GM12864 (cell line): ENCODE measurements around the gene CLSTN2.
A peak's percentile ranks its signal among the peaks of the same experiment; 100 is the strongest.

Experiments used
- DNase-seq: peaks from one replicate; pipeline ENCODE4 v3.0.0-alpha.2; 2011; ENCODE audit warnings: low read depth
- H3K4me3 ChIP-seq: 2 replicates; pipeline ENCODE4 v1.5.1; 2011; ENCODE audit warnings: mild to moderate bottlenecking, low read depth, low read length, control low read depth
- TF ChIP-seq, protein P1 (sequence below): IDR thresholded peaks from 2 replicates; pipeline ENCODE4 v1.5.1; 2011; ENCODE audit warnings: low read depth, mild to moderate bottlenecking, moderate library complexity, low read length, control low read depth, inconsistent platforms; ENCODE audit errors: missing control alignments

CLSTN2 gene

DNA sequence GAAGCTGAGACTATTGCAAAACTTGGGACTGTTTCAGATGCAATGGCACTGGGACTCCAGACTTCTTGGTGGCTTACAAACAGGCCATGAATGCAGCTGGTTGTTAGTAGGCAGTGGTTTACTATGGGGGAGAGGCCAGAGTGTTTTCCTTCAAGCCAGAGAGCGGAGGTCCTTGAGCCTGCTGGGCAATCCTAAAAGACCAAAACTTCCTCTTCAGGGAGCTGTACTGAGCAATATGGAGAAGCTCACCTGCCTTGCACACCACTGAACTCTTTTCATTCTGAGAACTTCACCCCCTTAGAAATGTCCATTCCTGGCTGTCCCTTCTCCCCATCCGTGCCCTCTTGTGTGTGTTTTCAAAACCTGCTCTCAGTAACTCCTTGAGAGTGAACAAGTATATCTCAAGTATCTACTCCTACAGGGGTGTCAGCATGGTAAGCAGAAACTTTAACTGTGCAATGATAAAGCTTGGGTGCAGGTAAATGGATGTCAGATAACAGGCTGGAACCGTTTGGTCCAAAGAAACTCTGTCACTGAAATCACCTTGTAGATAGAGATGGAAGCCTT is 213.9 kb downstream of the CLSTN2 start:
- TF ChIP-seq, protein P1, sequence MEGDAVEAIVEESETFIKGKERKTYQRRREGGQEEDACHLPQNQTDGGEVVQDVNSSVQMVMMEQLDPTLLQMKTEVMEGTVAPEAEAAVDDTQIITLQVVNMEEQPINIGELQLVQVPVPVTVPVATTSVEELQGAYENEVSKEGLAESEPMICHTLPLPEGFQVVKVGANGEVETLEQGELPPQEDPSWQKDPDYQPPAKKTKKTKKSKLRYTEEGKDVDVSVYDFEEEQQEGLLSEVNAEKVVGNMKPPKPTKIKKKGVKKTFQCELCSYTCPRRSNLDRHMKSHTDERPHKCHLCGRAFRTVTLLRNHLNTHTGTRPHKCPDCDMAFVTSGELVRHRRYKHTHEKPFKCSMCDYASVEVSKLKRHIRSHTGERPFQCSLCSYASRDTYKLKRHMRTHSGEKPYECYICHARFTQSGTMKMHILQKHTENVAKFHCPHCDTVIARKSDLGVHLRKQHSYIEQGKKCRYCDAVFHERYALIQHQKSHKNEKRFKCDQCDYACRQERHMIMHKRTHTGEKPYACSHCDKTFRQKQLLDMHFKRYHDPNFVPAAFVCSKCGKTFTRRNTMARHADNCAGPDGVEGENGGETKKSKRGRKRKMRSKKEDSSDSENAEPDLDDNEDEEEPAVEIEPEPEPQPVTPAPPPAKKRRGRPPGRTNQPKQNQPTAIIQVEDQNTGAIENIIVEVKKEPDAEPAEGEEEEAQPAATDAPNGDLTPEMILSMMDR, result no peak
- no peak overlapping the region for H3K4me3 ChIP-seq
- no peak for DNase-seq

DNA sequence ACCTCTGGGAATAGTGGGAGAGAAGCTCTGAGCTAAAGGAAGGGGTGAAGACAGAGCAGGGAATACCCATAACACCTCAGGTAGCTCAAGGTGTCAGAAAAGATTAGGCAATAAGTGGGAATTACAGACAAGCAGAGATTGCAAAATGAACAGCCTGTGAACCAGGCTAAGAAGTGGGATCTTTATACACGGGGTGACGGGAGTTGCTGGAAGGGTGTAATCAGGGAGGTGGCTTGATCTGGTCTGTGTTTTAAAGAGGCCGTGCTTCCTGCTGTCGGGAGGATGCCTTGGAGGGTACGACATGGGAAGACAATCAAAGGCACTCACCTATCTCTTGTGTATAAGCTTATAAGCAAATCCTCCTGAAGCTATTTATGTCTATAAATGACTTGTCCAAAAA is 216.3 kb downstream of the CLSTN2 start:
- no peak overlapping the region for H3K4me3 ChIP-seq
- TF ChIP-seq, protein P1, result no peak
- DNase-seq, result no peak

DNA sequence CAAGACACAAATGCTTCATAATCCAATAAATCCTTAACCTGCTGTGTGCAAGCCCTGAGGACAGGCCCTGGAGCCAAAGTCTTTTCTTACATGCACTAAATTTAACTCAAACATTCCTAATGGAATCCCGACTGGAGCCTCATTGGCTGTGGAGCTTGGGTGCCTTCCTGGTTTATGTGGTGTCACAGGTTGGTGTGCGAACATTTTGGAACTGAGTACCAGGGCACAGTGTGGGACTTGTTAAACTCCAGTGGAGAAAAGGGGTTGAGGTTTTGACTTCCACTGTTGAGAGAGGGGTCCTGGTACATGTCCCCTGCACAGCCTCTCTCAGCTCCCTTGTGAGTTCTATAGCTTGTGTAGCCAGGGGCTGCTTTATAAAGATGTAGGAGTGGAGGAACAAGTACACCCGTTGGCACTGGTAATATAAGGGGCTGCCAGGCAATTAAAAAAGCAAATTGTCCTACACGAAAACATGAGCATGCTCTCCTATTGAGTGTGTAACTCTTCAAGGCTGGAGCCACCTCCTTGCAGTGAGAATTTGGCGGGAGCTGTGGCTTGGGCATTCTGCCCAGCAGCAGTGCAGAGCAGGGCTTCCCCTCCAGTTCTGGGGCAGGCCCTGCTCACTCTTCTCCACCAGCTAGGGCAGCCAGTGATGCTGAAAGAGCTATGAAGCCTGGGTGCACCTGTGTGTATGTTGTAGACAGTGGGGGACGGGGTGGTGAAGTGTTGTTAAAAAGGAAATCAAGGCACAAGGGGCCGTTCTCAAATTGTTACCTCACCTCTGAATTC is 218.1 kb downstream of the CLSTN2 start:
- TF ChIP-seq, protein P1, result no peak
- no peak for DNase-seq
- no peak overlapping the region for H3K4me3 ChIP-seq

DNA sequence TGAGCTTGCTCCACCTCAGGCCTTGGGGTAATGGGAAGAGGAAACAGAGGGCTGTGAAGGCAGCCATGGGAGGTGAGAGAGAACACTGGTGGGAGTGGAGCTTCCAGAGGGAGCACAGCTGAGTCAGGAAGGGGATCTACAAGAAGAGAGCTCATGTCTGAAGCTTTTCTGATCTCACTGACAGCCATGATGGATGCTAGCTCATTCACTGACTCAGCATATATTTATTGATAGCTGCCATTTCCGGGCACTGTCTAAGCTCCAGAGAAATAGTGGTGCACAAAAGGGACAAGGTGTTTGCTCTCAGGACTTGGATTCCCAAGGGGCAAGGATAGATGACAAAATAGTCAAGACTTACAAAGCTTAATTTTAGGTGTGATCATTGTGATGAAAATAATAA is 218.8 kb downstream of the CLSTN2 start:
- DNase-seq, result no peak
- H3K4me3 ChIP-seq, result no peak overlapping the region
- TF ChIP-seq, protein P1, result no peak

DNA sequence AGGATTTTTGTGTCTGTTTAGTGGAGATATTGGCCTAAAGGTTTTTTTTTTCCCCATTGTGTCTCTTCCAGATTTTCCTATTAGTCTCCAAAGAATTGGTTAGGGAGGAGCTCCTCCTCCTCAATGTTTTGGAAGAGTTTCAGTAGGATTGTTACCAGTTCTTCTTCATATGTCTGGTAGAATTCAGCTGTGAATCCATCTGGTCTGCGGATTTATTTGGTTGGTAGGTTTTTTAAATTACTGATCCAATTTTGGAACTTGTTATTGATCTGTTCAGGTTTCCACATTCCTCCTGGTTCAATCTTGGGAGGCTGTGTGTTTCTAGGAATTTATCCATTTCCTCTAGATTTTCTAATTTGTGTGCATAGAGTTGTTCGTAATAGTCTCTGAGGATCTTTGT is 222.2 kb downstream of the CLSTN2 start:
- TF ChIP-seq, protein P1, result no peak
- no peak for DNase-seq
- no peak overlapping the region for H3K4me3 ChIP-seq

DNA sequence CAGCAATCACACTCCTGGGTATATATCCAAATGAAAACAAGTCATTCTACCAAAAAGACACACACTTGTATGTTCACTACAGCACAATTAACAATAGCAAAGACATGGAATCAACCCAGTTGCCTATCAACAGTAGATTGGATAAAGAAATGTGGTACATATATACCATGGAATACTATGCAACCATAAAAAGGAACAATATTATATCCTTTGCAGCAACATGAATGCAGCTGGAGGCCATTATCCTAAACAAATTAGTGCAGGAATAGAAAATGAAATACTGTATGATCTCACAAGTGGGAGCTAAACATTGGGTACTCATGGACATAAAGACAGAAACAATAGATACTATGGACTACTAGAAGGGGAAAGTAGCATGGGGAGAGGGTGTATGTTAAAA is 224.7 kb downstream of the CLSTN2 start:
- TF ChIP-seq, protein P1, result no peak
- no peak for DNase-seq
- no peak overlapping the region for H3K4me3 ChIP-seq

- TF ChIP-seq, protein P1, result peak; percentile 10
- no peak for DNase-seq
- no peak overlapping the region for H3K4me3 ChIP-seq
These were observed 225.6 kb downstream of the CLSTN2 start for GRCh38 chr3:140160553-140160952.
